VCaP (cell line): ENCODE data around the gene KANSL1L.

ENCODE experiments used
- H3K27ac ChIP-seq: fragments of 450-650 bp; 2 replicates; pipeline ENCODE4 v1.5.1; 2017
- CTCF ChIP-seq: fragments of 450-650 bp; conservative IDR thresholded peaks from 2 replicates; pipeline ENCODE4 v1.5.1; 2017; ENCODE audit warnings: mild to moderate bottlenecking, moderate library complexity

Gene KANSL1L

DNA sequence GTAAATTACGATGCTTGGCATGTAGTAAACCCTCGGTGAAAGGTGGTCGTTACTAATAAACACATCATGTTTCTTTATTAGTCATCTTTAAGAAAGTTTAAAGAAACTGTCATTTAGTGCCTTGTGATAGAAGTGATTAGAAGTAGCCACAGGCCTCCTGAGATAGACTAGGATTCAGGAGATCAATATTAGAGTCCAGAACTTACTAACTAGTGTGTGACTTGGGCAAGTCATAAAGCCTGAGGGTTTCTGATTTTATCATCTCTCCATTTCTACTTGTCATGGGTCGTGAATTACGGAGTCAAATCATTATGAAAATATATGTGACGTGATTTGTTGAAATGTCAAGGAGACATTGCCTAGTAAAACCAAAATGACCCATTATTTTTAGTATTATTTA lies 162.1 kb downstream of the KANSL1L start:
- TF ChIP-seq CTCF: no peak
- H3K27ac ChIP-seq: 0 out of 2 replicates have a peak overlapping the region, but pooled peaks have one; percentile 4

DNA sequence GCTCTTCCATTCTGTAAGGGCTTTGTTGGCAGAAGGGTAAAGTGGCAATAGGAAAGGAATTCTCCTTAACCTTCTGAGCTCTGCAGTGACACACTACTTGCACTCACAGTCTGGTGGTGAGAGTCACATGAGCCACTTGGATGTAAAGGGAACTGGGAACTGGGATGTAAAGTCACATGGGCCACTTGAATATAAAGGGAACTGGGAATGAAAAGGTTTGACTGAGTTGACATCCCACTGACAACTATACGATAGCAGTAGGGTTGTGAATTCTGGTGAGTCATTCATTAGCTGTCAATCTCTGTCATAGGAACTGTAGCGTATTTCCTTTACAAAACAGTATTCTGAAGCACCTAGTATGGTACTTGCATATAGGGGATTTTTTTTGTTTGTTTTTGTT lies 163.3 kb downstream of the KANSL1L start:
- TF ChIP-seq CTCF: no peak

DNA sequence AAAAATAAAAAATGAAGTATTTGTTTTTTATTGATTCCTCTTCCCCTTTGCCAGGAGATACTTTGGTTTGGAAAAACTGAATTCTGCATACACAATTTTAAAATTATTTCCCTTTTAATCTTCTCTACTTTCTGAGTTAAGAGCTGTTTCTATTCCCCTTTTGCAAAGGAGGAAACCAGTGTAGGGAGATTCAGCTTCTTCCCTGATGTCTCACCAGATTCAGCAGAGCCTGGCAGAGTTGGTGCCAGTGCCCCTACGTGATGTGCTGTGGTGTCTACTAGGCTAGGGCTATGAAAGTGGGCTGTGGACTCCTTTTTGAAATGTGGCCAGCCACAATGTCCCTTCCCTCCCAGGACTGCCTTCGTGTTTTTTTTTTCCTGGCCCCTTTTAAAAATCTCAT lies 166.3 kb downstream of the KANSL1L start:
- H3K27ac ChIP-seq: no peak overlapping the region
- no peak for TF ChIP-seq CTCF

More for the DNA sequence above, 163.3 kb downstream of the KANSL1L start:
- no peak overlapping the region for H3K27ac ChIP-seq

- H3K27ac ChIP-seq: peak overlapping the region; percentile 85; the same call in 1 of the 2 replicates
- no peak for TF ChIP-seq CTCF
Measured at GRCh38 chr2:210003359-210003758, 167.8 kb downstream of the KANSL1L start.

- TF ChIP-seq CTCF: no peak
Measured at GRCh38 chr2:210002158-210003157, 168.8 kb downstream of the KANSL1L start, which contains the start of gene RPE. Gene RPE, plus strand, starts transcription at chr2:210002638. Its CDS starts 24 bp downstream, at chr2:210002662.

GRCh38 chr2:210000464-210001324 lies 170.5 kb downstream of the KANSL1L start:
- no peak for TF ChIP-seq CTCF

More at GRCh38 chr2:210002158-210003157, 168.8 kb downstream of the KANSL1L start, which contains the start of gene RPE:
- H3K27ac ChIP-seq: peak within 1 kb of the TSS; percentile 85

GRCh38 chr2:209998596-209998995 lies 172.6 kb downstream of the KANSL1L start:
- no peak for TF ChIP-seq CTCF

More at GRCh38 chr2:210000464-210001324, 170.5 kb downstream of the KANSL1L start:
- H3K27ac ChIP-seq: peak overlapping the region; percentile 85; the same call in 1 of the 2 replicates

More at GRCh38 chr2:209998596-209998995, 172.6 kb downstream of the KANSL1L start:
- H3K27ac ChIP-seq: no peak overlapping the region
